ENCODE data around the gene WDHD1.

Gene WDHD1

DNA sequence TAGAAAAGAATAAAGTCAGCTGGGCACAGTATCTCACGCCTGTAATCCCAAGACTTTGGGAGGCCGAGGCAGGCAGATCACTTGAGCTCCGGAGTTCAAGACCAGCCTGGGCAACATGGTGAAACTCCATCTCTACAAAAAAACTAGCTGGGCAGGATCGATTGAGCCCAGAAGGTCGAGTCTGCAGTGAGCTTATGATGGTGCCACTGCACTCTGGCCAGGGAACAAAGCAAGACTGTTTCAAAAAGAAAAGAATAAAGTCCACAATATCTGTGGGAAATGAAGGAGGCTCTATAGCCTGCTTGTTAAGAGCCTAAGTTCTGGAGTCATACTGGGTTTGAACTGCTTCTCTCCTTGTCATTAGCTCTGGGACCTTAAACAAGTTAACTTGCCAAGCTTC, 32.4 kb upstream of the WDHD1 start:
- H3K4me1 ChIP-seq (ENCODE audit: control insufficient read depth, low read length): no peaks in the 10 kb centered on the region
- H3K27ac ChIP-seq (ENCODE audit: low read depth, low read length): no peak overlapping the region
- peaks cover 85% of the 10 kb centered on the region for H3K79me2 ChIP-seq (ENCODE audit: control insufficient read depth, low read length)
- peaks cover 74% of the 10 kb centered on the region for H3K36me3 ChIP-seq (ENCODE audit: control insufficient read depth, low read length)
- H3K27me3 ChIP-seq (ENCODE audit: control insufficient read depth, low read length): no peaks in the 10 kb centered on the region
- no peaks in the 10 kb centered on the region for H3K9me2 ChIP-seq (replicated peaks; ENCODE audit: control insufficient read depth, low read length)
- H3K9me3 ChIP-seq (ENCODE audit: control insufficient read depth, insufficient read depth, low read length): no peaks in the 10 kb centered on the region
- TF ChIP-seq, protein P1, sequence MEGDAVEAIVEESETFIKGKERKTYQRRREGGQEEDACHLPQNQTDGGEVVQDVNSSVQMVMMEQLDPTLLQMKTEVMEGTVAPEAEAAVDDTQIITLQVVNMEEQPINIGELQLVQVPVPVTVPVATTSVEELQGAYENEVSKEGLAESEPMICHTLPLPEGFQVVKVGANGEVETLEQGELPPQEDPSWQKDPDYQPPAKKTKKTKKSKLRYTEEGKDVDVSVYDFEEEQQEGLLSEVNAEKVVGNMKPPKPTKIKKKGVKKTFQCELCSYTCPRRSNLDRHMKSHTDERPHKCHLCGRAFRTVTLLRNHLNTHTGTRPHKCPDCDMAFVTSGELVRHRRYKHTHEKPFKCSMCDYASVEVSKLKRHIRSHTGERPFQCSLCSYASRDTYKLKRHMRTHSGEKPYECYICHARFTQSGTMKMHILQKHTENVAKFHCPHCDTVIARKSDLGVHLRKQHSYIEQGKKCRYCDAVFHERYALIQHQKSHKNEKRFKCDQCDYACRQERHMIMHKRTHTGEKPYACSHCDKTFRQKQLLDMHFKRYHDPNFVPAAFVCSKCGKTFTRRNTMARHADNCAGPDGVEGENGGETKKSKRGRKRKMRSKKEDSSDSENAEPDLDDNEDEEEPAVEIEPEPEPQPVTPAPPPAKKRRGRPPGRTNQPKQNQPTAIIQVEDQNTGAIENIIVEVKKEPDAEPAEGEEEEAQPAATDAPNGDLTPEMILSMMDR (IDR thresholded peaks at IDR 0.05; ENCODE audit: low read depth, low read length, poor library complexity, severe bottlenecking): no peak
- TF ChIP-seq EZH2phosphoT487 (IDR thresholded peaks at IDR 0.05; ENCODE audit: borderline replicate concordance, low read length): no peak
- H3F3A ChIP-seq (ENCODE audit: control insufficient read depth, insufficient read depth): no peaks in the 10 kb centered on the region
- H4K20me1 ChIP-seq (ENCODE audit: control insufficient read depth, insufficient read depth, low read depth, low read length): peaks cover 14% of the 10 kb centered on the region
- H3K4me3 ChIP-seq (ENCODE audit: low read length): no peak overlapping the region
- H3K4me2 ChIP-seq (ENCODE audit: low read length): no peak overlapping the region

DNA sequence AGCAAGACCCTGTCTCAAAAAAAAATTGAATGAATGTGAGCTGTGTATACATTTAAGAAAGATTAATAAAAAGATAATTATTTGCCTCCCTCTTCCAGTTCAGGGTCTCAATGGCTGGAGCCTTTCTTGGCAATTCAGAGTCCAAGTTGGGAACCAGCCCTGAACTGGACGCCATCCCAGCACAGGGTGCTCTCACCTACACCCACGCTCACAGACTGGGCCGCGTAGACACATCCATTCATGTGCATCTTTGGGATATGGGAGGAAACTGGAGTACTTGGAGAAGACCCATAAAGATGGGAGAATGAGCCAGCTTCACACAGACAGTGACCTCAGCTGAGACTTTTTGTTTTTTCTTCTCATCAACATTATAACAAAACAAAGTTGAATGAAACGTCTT, 31.0 kb upstream of the WDHD1 start:
- Histone ChIP-seq H3K79me2 (ENCODE audit: control insufficient read depth, low read length) (peaks cover 96% of the 10 kb centered on the region), H3K36me3 (ENCODE audit: control insufficient read depth, low read length) (peaks cover 72% of the 10 kb centered on the region), H3K27ac (ENCODE audit: low read depth, low read length) (no peak overlapping the region), H3K9me3 (ENCODE audit: control insufficient read depth, insufficient read depth, low read length) (no peaks in the 10 kb centered on the region), H3K4me2 (ENCODE audit: low read length) (no peak overlapping the region), H3K4me3 (ENCODE audit: low read length) (no peak overlapping the region), H3F3A (ENCODE audit: control insufficient read depth, insufficient read depth) (no peaks in the 10 kb centered on the region), H3K27me3 (ENCODE audit: control insufficient read depth, low read length) (no peaks in the 10 kb centered on the region), H4K20me1 (ENCODE audit: control insufficient read depth, insufficient read depth, low read depth, low read length) (peaks cover 24% of the 10 kb centered on the region), H3K9me2 (replicated peaks; ENCODE audit: control insufficient read depth, low read length) (no peaks in the 10 kb centered on the region), H3K4me1 (ENCODE audit: control insufficient read depth, low read length) (peaks cover 9% of the 10 kb centered on the region)
- TF ChIP-seq, protein P1 (IDR thresholded peaks at IDR 0.05; ENCODE audit: low read depth, low read length, poor library complexity, severe bottlenecking): no peak
- TF ChIP-seq EZH2phosphoT487 (IDR thresholded peaks at IDR 0.05; ENCODE audit: borderline replicate concordance, low read length): no peak

DNA sequence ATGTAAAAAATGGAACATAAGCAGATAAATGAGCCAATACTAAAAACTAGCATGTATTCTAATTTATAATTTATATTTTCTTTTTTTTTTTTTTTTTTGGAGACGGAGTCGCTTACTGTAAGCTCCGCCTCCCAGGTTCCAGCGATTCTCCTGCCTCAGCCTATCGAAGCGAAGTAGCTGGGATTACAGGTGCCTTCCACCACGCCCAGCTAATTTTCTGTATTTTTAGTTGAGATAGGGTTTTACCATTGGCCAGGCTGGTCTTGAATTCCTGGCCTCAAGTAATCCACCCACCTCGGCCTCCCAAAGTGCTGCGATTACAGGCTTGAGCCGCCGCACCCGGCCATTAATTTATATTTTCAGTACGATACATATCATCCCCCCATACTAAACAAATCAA, 27.2 kb upstream of the WDHD1 start:
- TF ChIP-seq, protein P1 (IDR thresholded peaks at IDR 0.05; ENCODE audit: low read depth, low read length, poor library complexity, severe bottlenecking): no peak
- no peak for TF ChIP-seq EZH2phosphoT487 (IDR thresholded peaks at IDR 0.05; ENCODE audit: borderline replicate concordance, low read length)

More for the DNA sequence above, 27.2 kb upstream of the WDHD1 start:
- Histone ChIP-seq H3K4me3 (ENCODE audit: low read length) (no peak overlapping the region), H3K9me2 (replicated peaks; ENCODE audit: control insufficient read depth, low read length) (no peaks in the 10 kb centered on the region), H4K20me1 (ENCODE audit: control insufficient read depth, insufficient read depth, low read depth, low read length) (peaks cover 29% of the 10 kb centered on the region), H3K79me2 (ENCODE audit: control insufficient read depth, low read length) (peaks cover 76% of the 10 kb centered on the region), H3F3A (ENCODE audit: control insufficient read depth, insufficient read depth) (peaks cover 5% of the 10 kb centered on the region), H3K9me3 (ENCODE audit: control insufficient read depth, insufficient read depth, low read length) (no peaks in the 10 kb centered on the region), H3K27me3 (ENCODE audit: control insufficient read depth, low read length) (no peaks in the 10 kb centered on the region), H3K36me3 (ENCODE audit: control insufficient read depth, low read length) (peaks cover 53% of the 10 kb centered on the region), H3K4me1 (ENCODE audit: control insufficient read depth, low read length) (peaks cover 21% of the 10 kb centered on the region), H3K27ac (ENCODE audit: low read depth, low read length) (no peak overlapping the region), H3K4me2 (ENCODE audit: low read length) (no peak overlapping the region)

All from DOHH2 (cell line).